HAP-1 (cell line): ENCODE results near the gene TMEM150B.
A peak's percentile ranks its signal among the peaks of the same experiment; 100 is the strongest.
"Not testable (repeated sequence)": the region's sequence is repeated elsewhere in the genome, so short reads cannot be mapped to it uniquely, and the experiment has no call there.

Experiments used
- DNase-seq, 2 experiments: peaks; one replicate each; pipeline ENCODE4 v3.0.0-alpha.2; 2016 to 2020; ENCODE audit warnings: low spot score in 2 of 2
- H3K27me3 ChIP-seq: fragments of 250-450 bp; sonication (Bioruptor Pico); 2 replicates; pipeline ENCODE4 v1.5.1; 2020; ENCODE audit warnings: low read depth, mild to moderate bottlenecking, moderate library complexity
- H3K36me3 ChIP-seq: fragments of 250-450 bp; sonication (Bioruptor Pico); replicated peaks from 2 replicates; pipeline ENCODE4 v1.5.1; 2020; ENCODE audit warnings: mild to moderate bottlenecking
- H3K4me1 ChIP-seq: fragments of 250-450 bp; sonication (Bioruptor Pico); 2 replicates; pipeline ENCODE4 v1.5.1; 2020; ENCODE audit warnings: mild to moderate bottlenecking
- H3K4me3 ChIP-seq: fragments of 250-450 bp; sonication (Bioruptor Pico); 2 replicates; pipeline ENCODE4 v1.5.1; 2020; ENCODE audit warnings: mild to moderate bottlenecking, moderate library complexity
- H3K9me3 ChIP-seq: fragments of 250-450 bp; sonication (Bioruptor Pico); 2 replicates; pipeline ENCODE4 v1.5.1; 2020; ENCODE audit warnings: mild to moderate bottlenecking, moderate library complexity
- in situ Hi-C: fragments of 300-500 bp; cut with MboI; formaldehyde crosslinking; loops from 3 replicates; pipeline ENCODE4 v1.14.3; 2020; ENCODE audit warnings: low sequenced_read_pairs, inconsistent platforms, mixed read lengths

TMEM150B gene

DNA sequence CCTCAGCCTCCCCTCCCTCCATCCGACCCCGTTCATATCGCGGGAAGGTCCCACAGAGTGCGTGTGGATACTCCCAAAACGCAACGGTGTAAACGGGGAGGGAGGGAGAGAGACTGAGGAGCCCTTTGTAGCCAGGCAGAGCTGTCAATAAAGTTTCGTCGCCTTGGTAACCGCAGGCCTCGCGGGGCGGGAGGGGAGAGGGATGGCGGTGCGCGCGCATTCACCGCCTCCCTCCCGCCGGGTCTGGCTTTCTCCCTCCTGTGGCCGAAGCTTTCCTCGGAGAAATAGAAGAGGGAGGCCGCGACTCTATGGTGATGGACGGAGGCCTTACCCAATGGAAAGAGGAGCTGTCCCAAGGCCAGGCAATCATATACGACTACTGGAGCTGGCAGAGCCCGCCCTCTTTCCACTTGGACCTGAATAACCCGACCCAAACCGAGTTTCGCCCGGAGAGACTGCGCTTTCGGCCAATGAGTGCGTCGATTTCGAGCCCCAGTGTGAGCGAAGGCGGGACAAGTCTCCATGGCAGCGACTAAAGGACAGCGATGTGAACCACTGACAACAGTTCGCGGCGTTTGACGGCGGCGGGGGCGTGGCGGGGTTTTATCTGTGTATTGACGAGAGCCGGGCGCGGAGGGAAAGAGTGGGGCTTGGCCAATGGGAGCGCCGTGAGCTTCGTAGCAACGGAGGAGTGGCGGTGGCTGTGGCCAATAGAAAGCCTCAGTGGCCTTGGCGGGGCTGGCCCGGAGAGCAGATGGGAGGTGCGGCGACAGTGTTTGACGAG, 14.2 kb upstream of the TMEM150B start, which contains the start of gene KMT5C:
TSS of gene KMT5C (plus strand) at position 772 of the 784 bp plus-strand sequence. CDS start 2,061 bp downstream, outside the sequence.
- in situ Hi-C loops = no loop called here
- H3K4me1 ChIP-seq = peaks cover 12% of the 10 kb centered on the region
- H3K36me3 ChIP-seq = peaks cover 25% of the 10 kb centered on the region

DNA sequence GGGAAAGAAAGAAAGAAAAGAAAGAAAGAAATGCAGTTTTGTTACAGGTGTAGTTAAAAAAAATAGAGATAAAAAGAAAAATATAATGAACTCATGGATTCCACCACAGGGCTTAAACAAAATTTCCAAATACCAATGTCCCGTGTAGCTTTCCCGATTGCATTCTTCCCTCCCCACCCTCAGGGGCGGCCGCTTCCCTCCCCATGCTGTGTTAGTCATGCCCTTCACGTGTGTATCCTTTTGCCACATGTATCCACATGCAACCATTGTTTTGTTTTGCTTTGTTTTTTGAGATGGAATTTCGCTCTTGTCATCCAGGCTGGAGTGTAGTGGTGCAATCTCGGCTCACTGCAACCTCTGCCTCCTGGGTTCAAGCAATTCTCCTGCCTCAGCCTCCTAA, 11.0 kb upstream of the TMEM150B start:
- peaks cover 6% of the 10 kb centered on the region for H3K4me1 ChIP-seq
- no peak overlapping the region for H3K4me3 ChIP-seq
- H3K27me3 ChIP-seq = no peaks in the 10 kb centered on the region
- H3K36me3 ChIP-seq = no peaks in the 10 kb centered on the region
- in situ Hi-C loops = no loop called here
- DNase-seq = no peak
- H3K9me3 ChIP-seq = no peaks in the 10 kb centered on the region

More for the DNA sequence above, 14.2 kb upstream of the TMEM150B start, which contains the start of gene KMT5C:
- Histone ChIP-seq H3K9me3 (no peaks in the 10 kb centered on the region), H3K27me3 (no peaks in the 10 kb centered on the region), H3K4me3 (peak within 1 kb of the TSS; percentile 77)
- peak; percentile 99 to 100 for DNase-seq

DNA sequence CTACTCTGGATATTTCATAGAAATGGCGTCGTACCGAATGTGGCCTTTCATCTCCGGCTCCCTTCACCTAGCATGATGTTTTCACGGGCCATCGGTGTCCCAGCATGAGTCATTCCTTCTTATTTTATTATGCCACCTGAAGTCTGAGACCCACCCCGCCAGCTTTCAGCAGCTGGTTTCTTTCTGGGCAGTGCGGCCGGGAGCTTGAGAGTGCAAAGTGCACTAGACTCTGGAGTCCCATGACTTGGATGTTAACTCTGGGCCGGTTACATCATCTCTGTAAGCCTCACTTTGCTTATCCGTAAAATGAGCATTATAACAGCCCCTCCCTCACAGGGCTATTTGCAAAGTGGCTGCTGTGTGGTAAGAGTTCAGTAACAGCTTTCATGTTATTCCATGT, 8.7 kb upstream of the TMEM150B start:
- Histone ChIP-seq H3K27me3 (no peaks in the 10 kb centered on the region), H3K4me3 (no peak overlapping the region), H3K36me3 (no peaks in the 10 kb centered on the region), H3K9me3 (no peaks in the 10 kb centered on the region), H3K4me1 (peaks cover 6% of the 10 kb centered on the region)
- no peak for DNase-seq
- in situ Hi-C loops = no loop called here

DNA sequence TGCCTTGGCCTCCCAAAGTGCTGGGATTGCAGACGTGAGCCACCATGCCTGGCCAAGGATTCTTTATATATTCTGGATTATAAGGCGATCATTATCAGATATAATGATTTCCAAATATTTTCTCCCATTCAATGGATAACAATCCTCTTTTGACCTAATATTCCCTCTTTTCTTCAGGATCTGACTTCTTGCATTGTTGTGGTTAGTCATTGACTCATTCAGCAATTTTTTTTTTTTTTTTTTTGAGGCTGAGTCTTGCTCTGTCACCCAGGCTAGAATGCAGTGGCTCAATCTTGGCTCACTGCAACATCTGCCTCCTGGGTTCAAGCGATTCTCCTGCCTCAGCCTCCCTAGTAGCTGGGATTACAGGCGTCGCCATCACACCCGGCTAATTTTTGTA, 4.7 kb upstream of the TMEM150B start:
- H3K4me3 ChIP-seq, DNase-seq, H3K4me1 ChIP-seq, H3K36me3 ChIP-seq, H3K27me3 ChIP-seq, H3K9me3 ChIP-seq, in situ Hi-C loops: not testable (repeated sequence)

DNA sequence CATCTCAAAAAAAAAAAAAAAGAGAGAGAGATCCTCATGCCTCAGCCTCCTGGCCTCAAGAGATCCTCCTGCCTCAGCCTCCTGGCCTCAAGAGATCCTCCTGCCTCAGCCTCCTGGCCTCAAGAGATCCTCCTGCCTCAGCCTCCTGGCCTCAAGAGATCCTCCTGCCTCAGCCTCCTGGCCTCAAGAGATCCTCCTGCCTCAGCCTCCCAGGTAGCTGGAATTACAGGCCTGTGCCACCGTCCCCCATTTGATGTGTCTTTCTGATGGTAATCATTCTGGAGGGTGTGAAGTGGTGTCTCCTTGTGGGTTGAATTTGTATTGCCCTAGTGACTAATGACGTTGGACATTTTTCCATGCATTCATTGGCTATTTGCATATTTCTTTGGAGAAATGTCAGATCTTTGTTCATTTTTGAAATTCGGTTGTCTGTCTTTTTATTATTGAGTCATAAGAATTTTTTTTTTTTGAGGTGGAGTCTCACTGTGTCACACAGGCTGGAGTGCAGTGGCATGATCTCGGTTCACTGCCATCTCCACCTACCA, 3.7 kb upstream of the TMEM150B start:
- H3K4me1 ChIP-seq, DNase-seq, H3K4me3 ChIP-seq, in situ Hi-C loops, H3K36me3 ChIP-seq, H3K27me3 ChIP-seq, H3K9me3 ChIP-seq: not testable (repeated sequence)

DNA sequence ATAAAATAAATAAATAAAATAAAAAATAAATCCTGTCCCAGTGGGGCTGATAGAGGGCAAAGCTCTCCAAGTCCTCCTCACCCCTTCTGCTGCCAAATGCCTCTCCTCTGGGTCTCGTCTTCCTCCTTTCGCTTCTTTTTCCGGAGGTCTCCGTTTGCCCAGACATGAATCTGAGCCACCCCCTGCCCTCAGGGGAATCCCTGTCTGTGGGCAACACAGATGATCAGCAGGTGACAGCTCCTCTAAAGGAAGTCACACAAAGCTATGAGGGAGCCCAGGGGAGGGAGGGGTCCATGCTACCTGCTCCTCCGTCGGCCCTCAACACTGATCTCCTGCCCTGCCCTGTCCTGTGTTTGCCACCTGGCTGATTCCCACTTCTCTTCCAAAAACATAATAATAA, 479 bp downstream of the TMEM150B start:
- in situ Hi-C loops = no loop called here
- no peak for DNase-seq
- H3K4me3 ChIP-seq = no peak overlapping the region
- H3K27me3 ChIP-seq = no peaks in the 10 kb centered on the region
- H3K9me3 ChIP-seq = no peaks in the 10 kb centered on the region
- no peaks in the 10 kb centered on the region for H3K4me1 ChIP-seq
- H3K36me3 ChIP-seq = no peaks in the 10 kb centered on the region

DNA sequence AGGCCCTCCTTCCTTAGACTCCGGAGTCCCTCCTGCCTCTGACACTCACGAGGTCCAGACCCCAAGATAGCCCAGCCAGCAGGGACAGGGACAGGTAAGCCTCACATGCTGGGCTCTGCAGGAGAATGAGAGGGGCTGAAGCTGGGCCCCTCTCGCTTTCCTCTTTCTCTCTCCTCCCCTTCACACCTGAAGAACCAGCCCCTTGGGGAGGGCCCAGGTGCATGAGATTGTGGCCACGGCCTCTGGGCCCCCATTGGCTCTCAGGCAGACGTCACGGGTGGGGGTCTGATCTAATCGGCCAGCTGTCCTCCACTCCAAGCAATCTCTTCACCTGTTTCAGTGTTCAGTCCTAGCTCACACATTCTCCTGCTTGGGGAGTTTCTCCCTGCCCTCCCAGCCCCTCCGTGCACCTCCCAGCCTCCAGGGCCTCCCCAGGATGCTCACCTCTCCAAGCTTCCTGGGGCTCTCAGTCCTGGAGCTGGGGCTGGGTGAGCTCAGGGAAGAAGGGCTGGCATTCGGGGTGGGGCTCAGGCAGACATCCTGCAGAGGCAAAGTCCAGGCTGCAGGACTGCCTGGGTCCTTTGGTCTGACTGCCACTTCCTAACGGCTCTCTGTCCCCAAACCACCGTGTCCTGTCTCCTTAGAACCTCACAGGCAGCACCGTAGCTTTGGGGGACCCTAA, 2.8 kb downstream of the TMEM150B start:
- DNase-seq = no peak
- H3K4me3 ChIP-seq = no peak overlapping the region
- no peaks in the 10 kb centered on the region for H3K9me3 ChIP-seq
- no peaks in the 10 kb centered on the region for H3K4me1 ChIP-seq
- H3K36me3 ChIP-seq = no peaks in the 10 kb centered on the region
- no peaks in the 10 kb centered on the region for H3K27me3 ChIP-seq
- in situ Hi-C loops = no loop called here

DNA sequence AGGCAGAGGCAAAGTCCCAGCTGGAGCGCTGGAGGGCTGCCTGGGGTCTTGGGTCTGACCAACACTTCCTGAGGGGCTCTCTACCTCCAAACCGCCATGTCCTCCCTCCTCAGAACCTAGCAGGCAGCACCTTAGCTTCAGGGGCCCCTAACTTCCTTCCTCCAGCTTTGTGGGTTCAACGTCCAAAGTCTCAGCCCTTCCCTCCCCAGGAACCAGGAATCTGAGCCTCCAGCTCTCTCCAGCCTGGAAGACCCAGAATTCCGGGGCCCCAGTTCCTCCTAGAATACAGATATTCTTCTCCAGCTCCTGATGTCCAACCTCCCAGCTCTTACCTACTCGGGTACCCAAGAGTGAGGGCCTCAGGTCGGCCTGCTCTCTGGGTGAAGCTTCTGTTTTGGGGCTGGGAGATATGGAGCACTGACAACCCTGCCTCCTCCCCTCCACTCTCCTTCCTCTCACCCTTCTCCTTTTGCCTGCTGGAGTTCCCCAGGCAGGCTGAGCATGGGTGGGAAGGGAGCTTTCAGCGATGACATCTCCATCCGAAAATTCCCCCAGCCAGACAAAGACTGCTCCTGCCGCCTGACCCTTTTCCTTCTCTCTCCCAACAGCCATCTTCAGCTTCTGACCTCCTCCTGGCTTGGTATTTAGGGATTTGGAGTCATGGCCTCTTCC, 3.5 kb downstream of the TMEM150B start:
- in situ Hi-C loops = no loop called here
- Histone ChIP-seq H3K36me3 (no peaks in the 10 kb centered on the region), H3K4me1 (no peaks in the 10 kb centered on the region)

DNA sequence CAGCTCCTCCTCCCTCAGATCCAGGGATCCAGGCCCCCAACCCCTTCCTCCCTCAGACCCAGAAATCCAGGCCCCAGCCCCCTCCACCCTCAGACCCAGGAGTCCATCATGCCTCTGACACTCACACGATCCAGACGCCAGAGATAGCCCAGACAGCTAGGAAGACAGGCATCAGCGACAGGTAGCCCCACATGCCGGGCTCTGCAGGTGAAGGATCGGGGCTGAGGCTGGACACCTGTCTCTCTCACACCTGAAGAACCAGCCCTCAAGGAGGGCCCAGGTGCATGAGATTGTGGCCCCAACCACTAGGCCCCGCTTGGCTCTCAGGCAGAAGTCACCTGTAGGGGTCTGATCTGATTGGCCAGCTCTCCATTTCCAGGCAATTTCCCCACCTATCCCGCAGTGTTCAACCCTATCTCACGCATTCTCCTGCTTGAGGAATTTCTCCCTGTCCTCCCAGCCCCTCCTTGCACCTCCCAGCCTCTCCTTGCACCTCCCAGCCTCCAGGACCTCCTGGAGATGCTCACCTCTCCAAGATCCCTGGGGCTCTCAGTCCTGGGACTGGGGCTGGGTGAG, 4.2 kb downstream of the TMEM150B start:
- no peaks in the 10 kb centered on the region for H3K36me3 ChIP-seq
- H3K4me1 ChIP-seq = no peaks in the 10 kb centered on the region
- no peaks in the 10 kb centered on the region for H3K27me3 ChIP-seq
- no peak for DNase-seq
- no peak overlapping the region for H3K4me3 ChIP-seq
- no peaks in the 10 kb centered on the region for H3K9me3 ChIP-seq
- in situ Hi-C loops = no loop called here

More for the DNA sequence above, 3.5 kb downstream of the TMEM150B start:
- no peaks in the 10 kb centered on the region for H3K9me3 ChIP-seq
- no peak for DNase-seq
- H3K4me3 ChIP-seq = no peak overlapping the region
- H3K27me3 ChIP-seq = no peaks in the 10 kb centered on the region

DNA sequence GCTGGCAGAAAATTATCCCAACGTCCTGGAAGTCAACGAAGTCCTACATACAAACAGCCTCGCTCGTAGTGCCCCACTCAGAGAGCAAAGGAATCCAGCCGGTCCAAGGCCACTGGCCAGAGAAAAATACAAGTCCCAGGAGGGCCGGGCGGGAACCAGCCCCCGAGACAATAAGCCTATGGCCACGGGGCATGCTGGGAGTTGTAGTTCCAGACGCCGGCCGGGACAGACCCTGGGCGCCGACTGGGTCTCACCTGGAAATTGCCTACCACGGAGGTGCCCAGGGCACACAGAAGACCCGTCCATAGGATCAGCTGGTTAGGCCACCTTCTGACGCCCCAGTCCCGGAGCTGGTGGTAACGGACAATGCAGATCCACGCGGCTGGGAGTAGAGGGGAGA, 5.4 kb downstream of the TMEM150B start:
- no peak overlapping the region for H3K4me3 ChIP-seq
- no peaks in the 10 kb centered on the region for H3K36me3 ChIP-seq

DNA sequence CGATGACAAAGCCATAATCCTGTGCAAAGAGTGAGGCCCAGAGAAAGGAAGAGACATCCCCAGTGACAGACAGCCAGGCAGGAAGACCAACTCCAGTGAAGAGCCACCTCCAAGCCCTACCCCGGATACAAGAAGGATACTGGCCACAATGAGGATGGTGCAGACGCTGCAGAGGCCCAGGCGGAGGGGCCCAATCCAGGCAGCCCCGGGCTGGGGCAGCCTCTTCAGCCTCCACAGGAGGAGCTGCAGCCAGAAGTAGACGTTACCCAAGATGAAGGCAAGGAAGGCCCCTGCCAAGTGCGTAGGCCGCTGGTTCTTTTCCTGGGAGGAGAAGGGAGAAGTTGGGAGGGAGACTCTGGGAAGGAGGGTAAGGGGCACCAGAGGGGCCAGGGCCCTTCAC, 8.5 kb downstream of the TMEM150B start:
- no peak for DNase-seq
- no peak overlapping the region for H3K4me3 ChIP-seq
- in situ Hi-C loops = no loop called here
- no peaks in the 10 kb centered on the region for H3K4me1 ChIP-seq
- H3K27me3 ChIP-seq = no peaks in the 10 kb centered on the region
- H3K36me3 ChIP-seq = no peaks in the 10 kb centered on the region
- no peaks in the 10 kb centered on the region for H3K9me3 ChIP-seq

More for the DNA sequence above, 5.4 kb downstream of the TMEM150B start:
- H3K4me1 ChIP-seq = no peaks in the 10 kb centered on the region
- H3K9me3 ChIP-seq = no peaks in the 10 kb centered on the region
- in situ Hi-C loops = no loop called here
- peak; percentile 65 to 87 for DNase-seq
- no peaks in the 10 kb centered on the region for H3K27me3 ChIP-seq

DNA sequence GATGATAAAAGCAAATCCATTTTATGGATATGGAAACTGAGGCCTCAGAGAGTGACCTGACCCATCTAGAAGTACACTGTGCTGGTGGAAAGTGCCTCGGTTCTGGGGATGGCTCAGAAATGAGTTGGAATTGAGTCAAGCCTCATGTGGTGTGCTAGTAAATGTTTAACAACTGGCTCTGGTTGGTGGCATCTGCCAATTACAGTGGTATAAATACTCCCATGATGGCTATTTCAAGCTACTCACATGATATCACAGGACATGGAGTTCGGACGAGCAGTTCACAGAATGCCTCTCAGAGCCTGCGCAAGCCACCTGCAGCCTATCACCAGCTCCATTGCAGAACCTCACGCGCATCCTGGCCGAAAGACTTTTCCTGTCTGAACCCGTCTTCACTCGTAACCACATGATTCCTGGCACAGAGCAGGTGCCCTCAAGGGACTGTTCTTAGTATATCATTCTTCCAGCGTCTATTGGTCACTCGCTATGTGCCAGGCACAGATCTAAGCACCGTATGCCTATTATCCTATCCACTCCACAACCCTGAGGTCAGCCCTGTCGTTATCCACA, 9.1 kb downstream of the TMEM150B start:
- no peaks in the 10 kb centered on the region for H3K9me3 ChIP-seq
- no peak overlapping the region for H3K4me3 ChIP-seq
- no peak for DNase-seq
- H3K36me3 ChIP-seq = no peaks in the 10 kb centered on the region
- H3K27me3 ChIP-seq = no peaks in the 10 kb centered on the region
- no peaks in the 10 kb centered on the region for H3K4me1 ChIP-seq
- in situ Hi-C loops = no loop called here

DNA sequence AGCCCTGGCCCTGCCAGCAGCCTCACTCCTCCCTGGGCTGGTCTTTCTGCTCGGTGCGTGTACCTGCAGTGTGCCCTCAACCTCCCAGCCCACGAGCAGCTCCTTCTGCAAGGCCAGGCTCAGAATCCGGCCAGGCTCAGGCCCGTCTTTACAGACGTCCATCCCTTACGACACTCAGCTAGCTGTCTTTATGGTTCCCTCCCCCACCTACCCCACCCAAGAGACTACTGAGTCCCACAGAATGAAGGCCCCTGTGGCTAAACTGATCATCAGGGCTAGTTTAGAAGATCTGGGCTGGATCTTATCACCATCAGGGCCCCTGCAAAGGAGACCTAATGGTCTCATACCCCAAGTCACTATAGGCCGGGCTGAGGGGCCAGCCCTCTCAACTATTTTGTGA, 10.7 kb downstream of the TMEM150B start:
- Histone ChIP-seq H3K36me3 (no peaks in the 10 kb centered on the region), H3K27me3 (no peaks in the 10 kb centered on the region), H3K4me3 (no peak overlapping the region), H3K4me1 (no peaks in the 10 kb centered on the region), H3K9me3 (no peaks in the 10 kb centered on the region)
- no peak for DNase-seq
- in situ Hi-C loops = no loop called here
